Epithelial cell of prostate (primary cell): Measurements from ENCODE around the gene UCMA.
"Not testable (repeated sequence)": the region's sequence is repeated elsewhere in the genome, so short reads cannot be mapped to it uniquely, and the experiment has no call there.

Experiments used
- DNase-seq: peaks from one replicate; pipeline ENCODE4 v3.0.0-alpha.2; 2011; ENCODE audit warnings: low read depth, low spot score
- H3K27ac ChIP-seq: fragments of 450-650 bp; 2 replicates; pipeline ENCODE4 v1.5.1; 2017; ENCODE audit warnings: mild to moderate bottlenecking

The UCMA gene, protein sequence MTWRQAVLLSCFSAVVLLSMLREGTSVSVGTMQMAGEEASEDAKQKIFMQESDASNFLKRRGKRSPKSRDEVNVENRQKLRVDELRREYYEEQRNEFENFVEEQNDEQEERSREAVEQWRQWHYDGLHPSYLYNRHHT

DNA sequence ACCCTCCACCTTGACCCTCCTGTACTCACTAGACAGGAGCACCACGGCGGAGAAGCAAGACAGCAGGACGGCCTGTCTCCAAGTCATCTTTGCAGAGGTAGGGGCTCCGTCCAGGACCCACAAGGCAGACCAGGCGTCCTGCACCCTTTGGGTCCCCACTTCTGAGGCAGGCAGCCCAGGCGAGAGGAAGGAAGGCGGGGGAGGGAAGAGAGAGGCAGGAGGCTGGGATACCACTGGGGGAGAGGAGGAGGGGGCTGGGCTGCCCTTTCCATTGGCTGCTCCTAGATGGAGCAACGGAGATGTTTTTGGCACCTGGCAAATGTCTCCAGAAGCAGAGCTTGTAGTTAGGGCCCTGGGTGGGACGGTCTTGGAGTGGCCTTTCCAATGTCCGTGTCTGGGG is at the start of gene UCMA:
Gene UCMA, minus strand, starts transcription at position 203 of the 400 bp plus-strand sequence. Its CDS starts 116 bp downstream, at position 87.
- DNase-seq, result no peak

DNA sequence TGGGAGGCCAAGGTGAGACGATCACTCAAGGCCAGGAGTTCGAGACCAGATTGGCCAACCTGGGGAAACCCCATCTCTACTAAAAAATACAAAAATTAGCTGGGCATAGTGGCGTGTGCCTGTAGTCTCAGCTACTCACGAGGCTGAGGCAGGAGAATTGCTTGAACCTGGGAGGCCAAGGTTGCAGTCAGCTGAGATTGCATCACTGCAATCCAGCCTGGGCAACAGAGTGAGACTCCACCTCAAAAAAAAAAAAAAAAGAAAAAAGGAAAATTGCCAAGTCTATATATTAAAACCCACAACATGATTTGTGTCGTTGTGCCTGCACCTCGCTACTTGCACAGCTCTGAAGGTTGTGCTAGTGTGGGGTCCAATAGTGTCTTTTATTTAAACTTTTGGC is 48.2 kb upstream of the UCMA start:
- DNase-seq, H3K27ac ChIP-seq: not testable (repeated sequence)

More for the DNA sequence above, at the start of gene UCMA:
- H3K27ac ChIP-seq, result no peak within 1 kb of the TSS

DNA sequence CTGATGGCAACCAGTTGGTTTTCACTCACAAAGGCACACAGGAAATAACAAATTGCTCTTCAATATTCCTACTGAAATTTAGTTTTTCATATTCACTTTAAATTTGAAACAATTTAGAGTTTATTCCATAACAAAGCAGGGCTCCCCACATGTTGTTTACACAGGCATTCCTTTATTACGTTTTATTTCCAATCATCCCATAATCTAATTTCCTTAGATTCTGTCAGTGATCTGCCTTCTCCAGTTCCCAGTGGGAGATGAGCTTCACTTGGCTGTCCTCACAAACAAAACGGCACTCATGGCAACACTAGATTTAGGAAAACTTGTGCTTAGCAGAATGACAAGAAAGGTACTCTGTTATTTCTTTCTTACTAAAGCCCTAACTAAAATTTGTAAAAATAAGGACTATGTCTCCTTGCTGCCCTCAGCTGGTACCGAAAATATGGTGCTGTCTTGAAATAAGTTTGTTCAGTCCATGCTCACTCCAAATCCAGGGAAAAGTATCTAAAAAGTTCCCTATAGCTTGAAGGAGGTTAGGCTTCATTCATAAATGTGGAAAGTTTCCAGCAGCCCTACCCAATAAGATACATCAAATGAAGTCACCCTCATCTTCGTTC is 42.7 kb upstream of the UCMA start:
- no peak overlapping the region for H3K27ac ChIP-seq
- DNase-seq, result no peak

DNA sequence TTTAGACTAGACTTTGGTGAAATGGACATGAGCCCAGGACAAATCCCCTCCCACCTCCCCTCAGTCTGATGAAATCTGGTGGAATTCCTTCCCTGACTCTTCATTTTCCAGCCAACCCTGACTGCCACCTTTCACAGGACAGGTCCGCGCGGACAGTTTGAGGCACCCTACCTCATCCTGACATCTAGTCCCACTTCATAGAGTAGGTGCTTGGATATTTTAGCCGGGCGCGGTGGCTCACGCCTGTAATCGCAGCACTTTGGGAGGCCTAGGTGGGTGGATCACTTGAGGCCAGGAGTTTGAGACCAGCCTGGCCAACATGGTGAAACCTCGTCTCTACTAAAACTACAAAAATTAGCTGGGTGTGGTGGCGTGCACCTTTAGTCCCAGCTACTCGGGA is 42.0 kb upstream of the UCMA start:
- DNase-seq, H3K27ac ChIP-seq: not testable (repeated sequence)

DNA sequence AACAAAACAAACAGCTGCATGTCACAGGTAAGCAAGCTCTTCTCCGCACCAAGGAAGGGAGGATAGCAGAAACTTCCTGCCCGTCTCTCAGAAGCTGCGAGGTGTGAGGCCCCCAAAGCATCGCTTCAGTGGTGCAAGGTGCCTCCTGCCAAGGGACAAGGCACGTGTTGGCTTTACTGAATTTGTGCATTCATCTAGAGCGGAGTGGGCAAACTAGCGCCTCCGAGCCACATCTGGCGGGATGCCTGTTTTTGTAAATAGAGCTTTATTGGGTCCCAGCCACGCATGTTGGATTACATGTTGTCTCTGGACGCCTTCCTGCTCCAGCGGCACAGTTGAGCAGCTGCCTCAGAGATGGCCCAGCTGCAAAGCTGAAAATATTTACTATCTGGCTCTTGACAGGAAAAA is 38.0 kb upstream of the UCMA start:
- DNase-seq, result no peak

DNA sequence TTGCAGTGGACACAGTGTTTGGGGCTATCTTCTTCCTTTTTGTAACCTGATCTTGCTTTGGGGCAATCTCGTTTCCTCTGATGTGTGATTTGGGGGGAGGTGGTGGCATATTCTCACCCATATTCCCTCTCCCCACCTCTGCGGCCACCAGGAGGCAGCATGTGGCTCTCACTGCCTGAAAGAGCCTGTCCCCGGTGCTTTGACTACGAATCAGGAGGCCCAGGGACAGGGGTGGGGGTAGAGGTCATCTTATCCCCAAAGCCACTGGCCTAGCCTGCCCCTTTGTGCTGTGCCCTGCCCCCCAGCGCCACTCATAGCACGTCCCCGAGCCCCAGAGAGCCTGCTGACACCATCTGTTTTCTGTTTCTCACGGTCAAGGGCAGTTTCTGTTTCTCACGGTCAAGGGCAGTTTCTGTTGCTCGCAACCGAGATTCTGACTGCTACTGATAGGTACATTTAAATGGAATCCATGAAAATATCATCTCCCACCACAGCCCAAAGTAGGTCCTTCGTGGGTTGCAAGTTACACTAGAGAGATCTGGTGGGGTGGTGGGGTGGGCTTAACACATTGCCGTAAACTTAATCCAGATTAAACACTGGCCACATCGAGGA is 37.5 kb upstream of the UCMA start:
- no peak for DNase-seq
- H3K27ac ChIP-seq, result no peak overlapping the region

More for the DNA sequence above, 38.0 kb upstream of the UCMA start:
- no peak overlapping the region for H3K27ac ChIP-seq

DNA sequence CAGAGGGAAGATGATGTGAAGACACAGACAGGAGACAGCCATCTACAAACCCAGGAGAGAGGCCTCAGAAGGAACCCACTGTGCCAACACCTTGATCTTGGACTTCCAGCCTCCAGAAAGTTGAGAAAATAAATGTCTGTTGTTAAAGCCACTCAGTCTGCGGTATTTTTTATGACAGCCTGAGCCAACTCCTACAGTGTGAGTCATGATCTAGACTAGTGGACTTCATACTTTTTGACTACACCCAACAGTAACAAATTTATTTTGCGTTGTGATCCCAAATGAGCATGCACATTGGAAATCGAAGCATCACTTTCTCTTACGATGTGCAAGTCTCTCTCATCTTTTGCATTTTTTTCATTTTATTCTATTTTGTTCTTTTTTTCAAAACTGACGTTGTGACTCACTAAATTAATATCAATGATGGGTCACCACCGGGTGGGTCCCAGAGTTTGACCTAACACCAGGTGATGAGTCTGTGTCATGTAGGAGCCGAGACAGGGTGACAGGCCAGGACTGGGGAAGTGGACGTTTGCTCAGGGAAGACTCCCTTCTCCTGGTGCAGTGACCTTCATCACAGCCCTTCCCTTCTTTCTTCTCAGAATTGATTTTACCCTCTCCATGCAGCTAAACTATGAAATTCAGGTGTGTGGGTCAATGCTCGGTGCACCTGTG is 36.8 kb upstream of the UCMA start:
- H3K27ac ChIP-seq, result no peak overlapping the region
- no peak for DNase-seq

DNA sequence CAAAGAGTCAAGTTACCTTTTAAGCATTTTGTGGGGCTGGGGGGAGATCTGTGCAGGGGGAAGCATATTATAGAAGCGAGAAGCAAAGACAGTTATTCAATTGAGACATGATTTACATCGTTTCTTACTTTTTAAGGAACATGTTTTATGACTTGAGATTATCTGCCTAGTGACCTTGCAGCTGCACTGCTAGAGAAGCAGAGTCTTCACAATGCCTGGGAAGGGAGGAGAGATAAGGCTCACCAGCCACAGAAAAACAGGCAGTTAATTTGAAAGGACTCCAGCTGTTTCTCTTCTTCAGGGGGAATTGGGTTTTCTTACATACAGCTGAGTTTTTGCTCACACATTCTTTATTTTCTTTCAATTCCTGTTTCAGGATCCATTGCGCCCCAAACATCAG is 34.7 kb upstream of the UCMA start:
- DNase-seq, result no peak
- H3K27ac ChIP-seq, result no peak overlapping the region

DNA sequence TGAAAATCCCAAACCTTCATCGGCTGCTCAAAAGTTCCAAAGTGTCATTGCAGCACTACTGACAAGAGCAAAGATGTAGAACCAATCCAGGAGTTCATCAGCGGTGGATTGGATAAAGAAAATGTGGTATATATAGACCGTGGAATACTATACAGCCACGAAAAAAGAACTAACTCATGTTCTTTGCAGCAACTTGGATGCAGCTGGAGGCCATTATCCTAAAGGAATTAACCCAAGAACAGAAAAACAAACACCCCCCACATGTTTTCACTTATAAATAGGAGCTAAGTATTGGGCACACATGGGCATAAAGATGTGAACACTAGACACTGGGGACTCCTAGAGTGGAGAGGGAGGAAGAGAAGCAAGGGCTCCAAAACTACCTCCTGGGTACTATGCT is 34.1 kb upstream of the UCMA start:
- H3K27ac ChIP-seq, result no peak overlapping the region
- no peak for DNase-seq

DNA sequence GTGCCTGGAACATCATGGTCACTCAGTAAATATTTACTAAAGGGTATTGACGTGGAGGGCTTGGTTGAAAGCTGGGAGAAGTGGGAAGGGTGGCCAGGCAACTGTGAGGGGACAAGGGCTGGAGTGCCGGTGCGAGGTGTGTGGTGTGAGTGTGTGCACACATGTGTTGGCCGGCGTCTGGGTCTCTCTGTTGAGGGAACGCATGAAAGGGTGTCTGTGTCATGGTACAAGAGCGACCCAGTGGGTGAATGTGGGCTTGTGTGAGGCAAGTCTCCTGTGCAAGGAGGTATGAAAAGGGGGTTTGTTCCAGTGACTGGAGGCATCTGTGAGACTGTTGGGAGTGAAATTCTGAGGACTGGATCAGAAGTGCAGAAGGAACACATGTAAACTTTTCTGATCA is 29.4 kb upstream of the UCMA start:
- H3K27ac ChIP-seq, result no peak overlapping the region
- no peak for DNase-seq

DNA sequence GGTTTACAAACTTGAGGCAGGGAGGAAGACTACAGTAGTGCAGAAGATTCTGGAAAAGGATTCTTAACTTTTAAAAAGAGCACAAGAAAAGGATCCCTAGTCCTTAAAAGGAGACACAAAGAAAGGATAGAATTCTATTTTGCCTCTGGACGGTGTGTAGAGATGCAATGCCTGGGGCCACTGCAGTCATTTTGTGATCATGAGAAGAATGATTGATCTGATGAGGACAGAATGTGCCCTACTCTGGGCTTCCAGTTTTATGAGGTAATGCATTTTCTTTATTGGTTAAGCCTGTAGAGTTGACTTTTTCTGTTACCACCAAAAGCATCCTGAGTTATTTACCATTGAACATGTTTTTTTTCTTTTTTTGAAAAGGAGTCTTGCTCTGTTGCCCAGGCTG is 28.3 kb upstream of the UCMA start:
- no peak overlapping the region for H3K27ac ChIP-seq
- DNase-seq, result no peak

DNA sequence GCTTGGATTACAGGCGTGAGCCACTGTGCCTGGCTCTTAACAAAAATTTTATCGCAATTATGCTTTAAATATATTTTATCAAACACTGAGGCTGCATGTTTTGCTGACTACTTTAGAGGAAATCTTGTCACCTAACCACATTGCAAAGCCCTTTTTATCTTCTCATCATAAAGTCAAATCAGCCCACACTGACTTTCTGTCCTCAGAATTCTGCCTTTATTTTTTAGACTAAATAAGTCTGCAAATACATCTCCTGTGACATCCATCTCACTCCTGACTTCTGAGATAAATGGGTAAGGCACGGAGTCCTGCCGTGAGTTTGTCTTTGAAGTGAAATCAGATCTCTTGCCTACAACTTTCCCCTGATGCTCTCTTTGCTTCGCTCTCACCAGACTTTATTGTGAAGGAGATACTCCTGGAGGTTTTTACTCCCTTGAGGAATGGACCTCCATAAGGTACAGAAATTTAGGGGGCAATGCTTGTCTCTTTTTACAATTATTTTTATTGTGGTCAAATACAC is 23.5 kb upstream of the UCMA start:
- DNase-seq, result no peak
- no peak overlapping the region for H3K27ac ChIP-seq

DNA sequence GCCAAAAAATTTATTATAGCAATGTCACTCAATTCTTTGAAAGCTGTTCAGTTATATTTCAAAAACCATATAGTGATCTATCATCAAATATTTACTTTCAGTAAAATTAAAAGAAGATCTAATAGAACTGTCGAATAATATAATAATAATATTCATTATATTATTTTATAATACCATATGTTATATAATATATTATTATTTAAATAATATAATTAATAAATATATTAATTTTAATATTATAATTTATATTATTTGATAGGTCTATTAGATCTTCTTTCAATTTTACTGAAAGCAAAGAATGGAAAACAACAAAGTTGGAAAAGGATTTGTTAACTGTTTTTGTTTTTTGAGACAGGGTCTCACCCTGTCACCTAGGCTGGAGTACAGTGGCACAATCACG is 22.5 kb upstream of the UCMA start:
- no peak overlapping the region for H3K27ac ChIP-seq
- no peak for DNase-seq

DNA sequence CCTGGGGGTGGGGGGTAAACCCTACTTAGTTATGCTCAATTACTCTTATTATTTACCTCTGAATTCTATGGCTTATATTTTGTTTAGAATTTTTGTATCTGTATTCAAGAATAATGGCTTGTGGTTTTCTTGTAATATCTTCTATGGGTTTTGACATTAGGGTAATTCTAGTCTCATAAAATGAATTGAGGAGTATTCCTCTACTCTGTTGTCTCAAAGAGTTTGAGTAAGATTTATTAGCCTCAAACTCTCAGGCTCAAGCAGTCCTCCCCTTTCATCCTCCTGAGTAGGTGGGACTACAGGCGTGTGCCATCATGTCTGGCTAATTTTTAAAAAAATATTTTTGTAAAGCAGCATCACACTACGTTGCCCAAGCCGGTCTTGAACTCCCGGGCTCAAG is 19.6 kb upstream of the UCMA start:
- no peak for DNase-seq

DNA sequence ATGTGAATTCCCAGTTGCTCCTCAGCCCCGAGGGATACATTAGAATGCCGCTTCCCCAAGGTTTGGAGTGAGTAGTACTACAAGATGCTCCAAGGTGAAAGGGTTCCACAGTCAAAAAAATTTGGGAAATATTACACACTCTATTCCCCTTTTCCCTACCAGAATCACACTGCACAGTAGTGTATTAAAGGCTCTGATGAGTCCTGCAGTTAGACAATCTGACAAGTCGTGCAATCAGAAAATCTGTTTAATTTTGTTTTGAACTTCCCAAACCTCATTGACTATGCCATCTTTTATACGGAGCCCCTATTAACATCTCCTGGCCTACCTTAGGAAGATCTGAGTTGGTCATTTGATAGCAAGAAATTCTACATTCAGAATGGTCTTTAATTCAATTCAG is 13.6 kb upstream of the UCMA start:
- no peak overlapping the region for H3K27ac ChIP-seq

More for the DNA sequence above, 19.6 kb upstream of the UCMA start:
- H3K27ac ChIP-seq, result no peak overlapping the region

DNA sequence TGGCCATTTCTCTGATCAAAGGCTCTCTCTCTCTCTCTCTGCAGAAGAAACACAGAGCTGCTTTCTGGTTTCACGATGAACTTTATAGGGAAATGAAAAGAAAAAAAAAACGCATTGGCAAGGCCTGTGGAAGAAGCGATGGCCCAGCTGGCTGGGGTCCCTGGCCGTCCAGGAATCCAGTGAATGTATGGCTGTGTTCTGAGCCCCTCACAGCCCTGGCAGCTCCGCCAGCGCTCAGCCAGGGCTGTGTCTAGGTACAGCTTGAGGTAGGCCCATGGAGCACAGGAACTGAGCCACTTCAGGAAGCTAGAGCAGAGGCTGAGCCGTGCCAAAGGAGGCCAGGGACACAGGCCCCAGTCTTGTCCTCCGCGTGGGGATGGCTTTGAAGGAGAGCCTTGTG is 13.1 kb upstream of the UCMA start:
- no peak overlapping the region for H3K27ac ChIP-seq
- no peak for DNase-seq

More for the DNA sequence above, 13.6 kb upstream of the UCMA start:
- DNase-seq, result no peak

DNA sequence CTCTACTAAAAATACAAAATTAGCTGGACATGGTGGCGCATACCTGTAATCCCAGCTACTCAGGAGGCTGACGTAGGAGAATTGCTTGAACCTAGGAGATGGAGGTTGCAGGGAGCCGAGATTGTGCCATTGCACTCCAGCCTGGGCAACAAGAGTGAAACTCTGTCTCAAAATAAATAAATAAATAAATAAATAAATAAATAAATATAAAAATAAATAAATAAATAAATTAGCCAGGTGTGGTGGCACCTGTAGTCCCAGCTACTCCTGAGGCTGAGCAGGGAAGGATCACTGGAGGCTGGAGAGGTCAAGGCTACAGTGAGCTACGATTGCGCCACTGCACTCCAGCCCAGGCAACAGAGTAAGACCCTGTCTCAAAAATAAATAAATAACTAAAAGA is 8.1 kb upstream of the UCMA start:
- DNase-seq, H3K27ac ChIP-seq: not testable (repeated sequence)

DNA sequence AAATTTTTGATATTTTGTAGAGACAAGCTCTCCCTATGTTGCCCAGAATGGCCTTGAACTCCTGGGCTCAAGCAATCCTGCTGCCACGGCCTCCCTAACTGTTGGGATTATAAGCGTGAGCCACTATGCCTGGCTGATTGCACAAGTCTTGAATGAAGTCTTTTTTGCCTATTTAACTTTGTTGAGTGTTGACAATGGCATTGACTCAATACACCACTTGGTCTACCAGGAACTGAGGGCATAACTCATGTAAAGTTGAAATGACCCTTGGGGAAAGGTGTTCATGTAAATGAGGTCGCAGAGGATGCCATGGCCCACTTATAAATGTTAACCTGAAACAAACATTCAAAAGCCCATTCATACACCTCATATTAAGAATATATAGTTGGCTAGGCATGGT is 7.4 kb upstream of the UCMA start:
- H3K27ac ChIP-seq, result no peak overlapping the region
- DNase-seq, result no peak

DNA sequence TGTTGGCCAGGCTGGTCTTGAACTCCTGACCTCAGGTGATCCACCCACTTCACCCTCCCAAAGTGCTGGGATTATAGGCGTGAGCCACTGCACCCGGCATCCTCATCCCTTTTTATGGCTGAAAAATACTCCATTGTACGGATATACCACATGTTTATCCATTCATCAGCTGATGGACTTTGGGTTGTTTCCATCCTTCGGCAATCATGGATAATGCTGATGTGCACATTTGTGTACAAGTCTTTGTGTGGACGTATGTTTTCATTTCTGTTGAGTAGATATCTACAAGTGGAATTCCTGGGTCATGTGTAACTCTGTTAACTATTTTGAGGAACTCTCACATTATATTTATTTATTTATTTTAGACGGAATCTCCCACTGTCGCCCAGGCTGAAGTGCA is 5.7 kb upstream of the UCMA start:
- no peak for DNase-seq
- H3K27ac ChIP-seq, result no peak overlapping the region

DNA sequence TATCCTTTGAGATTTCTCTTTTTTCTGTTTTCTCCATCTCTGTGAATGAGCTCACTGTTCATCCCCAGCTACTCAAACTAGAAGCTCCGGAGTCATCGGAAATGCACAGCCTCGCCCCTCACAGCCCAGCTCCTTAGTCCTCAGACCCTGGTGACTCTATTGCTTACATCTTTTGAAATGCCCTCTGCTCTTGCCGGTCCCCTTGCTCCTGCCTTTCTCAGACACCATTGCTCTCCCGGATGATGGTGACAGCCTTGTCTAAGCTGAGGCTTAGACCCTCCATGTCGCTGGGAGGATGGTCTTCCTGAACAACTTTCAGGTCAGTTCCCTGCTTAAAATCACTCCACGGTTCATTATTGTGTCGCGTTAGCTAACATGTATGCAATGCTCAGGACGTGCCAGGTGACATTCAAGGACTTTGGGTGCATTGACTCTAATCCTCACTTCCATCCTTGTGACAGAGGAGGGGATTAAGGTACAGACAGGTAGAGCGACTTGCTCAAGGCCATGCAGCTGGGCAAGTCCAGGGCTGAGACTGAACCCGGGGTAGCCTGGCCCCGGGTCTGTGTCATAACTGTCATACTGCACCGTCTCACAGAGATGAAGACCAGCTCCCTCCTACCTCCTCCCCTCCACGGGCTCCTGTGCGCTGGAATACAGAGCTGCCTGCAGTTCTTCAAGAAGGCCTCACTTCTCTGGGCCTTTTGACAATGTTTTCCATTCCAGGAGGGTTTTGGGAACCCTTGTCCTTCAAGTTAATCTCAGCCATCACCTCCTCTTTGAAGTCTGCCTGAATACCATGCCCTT is 4.3 kb upstream of the UCMA start:
- DNase-seq, result no peak
- no peak overlapping the region for H3K27ac ChIP-seq
